Omental fat pad (tissue), 4 donors: ENCODE results near the gene PCNT. TPM values are rescaled to one million over a fixed set of nuclear protein-coding genes. Genes with fewer than 3 reads are reported as not detected.

Experiments
- ATAC-seq: fragments of 150-250 bp; one replicate; pipeline ENCODE4 v1.9.1; 2016; ENCODE audit warnings: mild to moderate bottlenecking, moderate library complexity; ENCODE audit not compliant: low FRiP score
- DNase-seq: peaks from one replicate; pipeline ENCODE4 v3.0.0-alpha.2; 2019; ENCODE audit warnings: low spot score
- CTCF ChIP-seq, 3 donors: fragments of 450-650 bp; IDR thresholded peaks; one replicate each; pipeline ENCODE4 v1.5.1; 2016 to 2017; ENCODE audit warnings: antibody characterized with exemption in 3 of 3, mild to moderate bottlenecking in 3 of 3, moderate library complexity in 2 of 3
- total RNA-seq, 4 donors: library from RNA; depleted of rRNA; stranded (reverse); fragments of >200 nt; gene quantifications; one replicate each; pipeline ENCODE4 v1.1.0, GENCODE V29; 2016

Gene PCNT
- total RNA-seq, 4 donors from 2014 or later: 23.0 to 51.7 (median 24.4) TPM

- DNase-seq (no peak), ATAC-seq (no peak)
- no peak for TF ChIP-seq CTCF (IDR thresholded peaks at IDR 0.05)
These were observed 94.5 kb downstream of the PCNT start for GRCh38 chr21:46418265-46418946.

GRCh38 chr21:46420241-46421190, 96.6 kb downstream of the PCNT start:
- ATAC-seq (no peak), DNase-seq (no peak)
- no peak for TF ChIP-seq CTCF (IDR thresholded peaks at IDR 0.05)

GRCh38 chr21:46421191-46421750, 97.3 kb downstream of the PCNT start:
- DNase-seq (no peak), ATAC-seq (no peak)
- no peak for TF ChIP-seq CTCF (IDR thresholded peaks at IDR 0.05)

- TF ChIP-seq CTCF (IDR thresholded peaks at IDR 0.05): no peak
- ATAC-seq (no peak), DNase-seq (no peak)
These were observed 98.0 kb downstream of the PCNT start for GRCh38 chr21:46421756-46422555.

GRCh38 chr21:46422636-46423241, 98.8 kb downstream of the PCNT start:
- DNase-seq: no peak
- no peak for TF ChIP-seq CTCF (IDR thresholded peaks at IDR 0.05)
- ATAC-seq: no peak

GRCh38 chr21:46423546-46424038, 99.6 kb downstream of the PCNT start:
- no peak for ATAC-seq
- TF ChIP-seq CTCF (IDR thresholded peaks at IDR 0.05): no peak
- no peak for DNase-seq
